Stimulated activated CD8-positive, alpha-beta memory T cell treated with anti-CD3 and anti-CD28 coated beads, Interleukin-12 subunit alpha, Interleukin-12 subunit beta, amount 100 ng/mL, for 24 hours (primary cell): ENCODE results near the gene WEE2.
"Not testable (repeated sequence)": the region's sequence is repeated elsewhere in the genome, so short reads cannot be mapped to it uniquely, and the experiment has no call there.

Experiments used
- DNase-seq: peaks from one replicate; pipeline ENCODE4 v3.0.0-alpha.2; 2020; ENCODE audit errors: extremely low read depth

The WEE2 gene

GRCh38 chr7:141714571-141714970, 6.4 kb downstream of the WEE2 start:
- no peak for DNase-seq

- DNase-seq, result no peak
Measured at GRCh38 chr7:141715018-141715417, 6.9 kb downstream of the WEE2 start.

GRCh38 chr7:141715794-141716689, 7.9 kb downstream of the WEE2 start:
- DNase-seq, result no peak

- DNase-seq, result no peak
Measured at GRCh38 chr7:141717450-141717849, 9.3 kb downstream of the WEE2 start.

- no peak for DNase-seq
Measured at GRCh38 chr7:141722529-141722928, 14.4 kb downstream of the WEE2 start.

- DNase-seq, result no peak
Measured at GRCh38 chr7:141729020-141729419, 20.9 kb downstream of the WEE2 start.

GRCh38 chr7:141731476-141732149, 23.5 kb downstream of the WEE2 start:
- no peak for DNase-seq

GRCh38 chr7:141737118-141737835, 29.1 kb downstream of the WEE2 start:
- DNase-seq, result no peak

- DNase-seq, result peak; percentile 73
Measured at GRCh38 chr7:141737836-141738591, 29.9 kb downstream of the WEE2 start, which contains the start of gene SSBP1. SSBP1 (plus strand) TSS chr7:141738358; CDS start chr7:141739167, 809 bp downstream.

- no peak for DNase-seq
Measured at GRCh38 chr7:141738592-141739013, 30.4 kb downstream of the WEE2 start.

GRCh38 chr7:141739250-141739649, 31.1 kb downstream of the WEE2 start:
- no peak for DNase-seq

GRCh38 chr7:141742229-141742628, 34.1 kb downstream of the WEE2 start:
- DNase-seq, result no peak

- DNase-seq, result no peak
Measured at GRCh38 chr7:141744131-141744530, 36.0 kb downstream of the WEE2 start.

- no peak for DNase-seq
Measured at GRCh38 chr7:141748396-141748795, 40.2 kb downstream of the WEE2 start.

- DNase-seq, result not testable (repeated sequence)
Measured at GRCh38 chr7:141751904-141752303, 43.8 kb downstream of the WEE2 start.

- no peak for DNase-seq
Measured at GRCh38 chr7:141752634-141753033, 44.5 kb downstream of the WEE2 start.

- no peak for DNase-seq
Measured at GRCh38 chr7:141754939-141755338, 46.8 kb downstream of the WEE2 start.

GRCh38 chr7:141763797-141764196, 55.6 kb downstream of the WEE2 start, which contains the start of gene TAS2R3:
TAS2R3 (plus strand) TSS chr7:141764097; CDS start chr7:141764159, 62 bp downstream.
- DNase-seq, result no peak

GRCh38 chr7:141770083-141770583, 62.0 kb downstream of the WEE2 start:
- DNase-seq, result not testable (repeated sequence)

- DNase-seq, result no peak
Measured at GRCh38 chr7:141776374-141776773, 68.2 kb downstream of the WEE2 start, which contains the start of gene TAS2R4. TAS2R4 (plus strand) TSS chr7:141776674; CDS start chr7:141778489, 1,815 bp downstream.
